Testis (tissue), 2 donors: ENCODE data around the gene PPP2R5D.

Experiments used
- POLR2A ChIP-seq: fragments of 450-650 bp; IDR thresholded peaks from one replicate; pipeline ENCODE4 v1.6.1; 2017; ENCODE audit warnings: antibody characterized with exemption, mild to moderate bottlenecking, moderate library complexity
- TF ChIP-seq, protein P1 (sequence below), 3 experiments: fragments of 450-650 bp in 2 of 3; fragments of 200-600 bp in 1 of 3; sonication (generic) in 1 of 3; IDR thresholded peaks; one replicate each; pipeline ENCODE4 v1.5.1; 2016 to 2019; ENCODE audit warnings: antibody characterized with exemption in 3 of 3, mild to moderate bottlenecking in 2 of 3, moderate library complexity in 1 of 3

GRCh38 chr6:42969934-42970333 is 14.4 kb upstream of the PPP2R5D start:
- TF ChIP-seq POLR2A, result no peak
- TF ChIP-seq, protein P1, sequence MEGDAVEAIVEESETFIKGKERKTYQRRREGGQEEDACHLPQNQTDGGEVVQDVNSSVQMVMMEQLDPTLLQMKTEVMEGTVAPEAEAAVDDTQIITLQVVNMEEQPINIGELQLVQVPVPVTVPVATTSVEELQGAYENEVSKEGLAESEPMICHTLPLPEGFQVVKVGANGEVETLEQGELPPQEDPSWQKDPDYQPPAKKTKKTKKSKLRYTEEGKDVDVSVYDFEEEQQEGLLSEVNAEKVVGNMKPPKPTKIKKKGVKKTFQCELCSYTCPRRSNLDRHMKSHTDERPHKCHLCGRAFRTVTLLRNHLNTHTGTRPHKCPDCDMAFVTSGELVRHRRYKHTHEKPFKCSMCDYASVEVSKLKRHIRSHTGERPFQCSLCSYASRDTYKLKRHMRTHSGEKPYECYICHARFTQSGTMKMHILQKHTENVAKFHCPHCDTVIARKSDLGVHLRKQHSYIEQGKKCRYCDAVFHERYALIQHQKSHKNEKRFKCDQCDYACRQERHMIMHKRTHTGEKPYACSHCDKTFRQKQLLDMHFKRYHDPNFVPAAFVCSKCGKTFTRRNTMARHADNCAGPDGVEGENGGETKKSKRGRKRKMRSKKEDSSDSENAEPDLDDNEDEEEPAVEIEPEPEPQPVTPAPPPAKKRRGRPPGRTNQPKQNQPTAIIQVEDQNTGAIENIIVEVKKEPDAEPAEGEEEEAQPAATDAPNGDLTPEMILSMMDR (IDR thresholded peaks at IDR 0.05), result no peak
